ELR (cell line): ENCODE results near the gene RETREG2.
"Not testable (repeated sequence)": the region's sequence is repeated elsewhere in the genome, so short reads cannot be mapped to it uniquely, and the experiment has no call there.

Experiments
- DNase-seq: peaks from one replicate; pipeline ENCODE4 v3.0.0-alpha.2; 2015; ENCODE audit warnings: low read depth

The RETREG2 gene

DNA sequence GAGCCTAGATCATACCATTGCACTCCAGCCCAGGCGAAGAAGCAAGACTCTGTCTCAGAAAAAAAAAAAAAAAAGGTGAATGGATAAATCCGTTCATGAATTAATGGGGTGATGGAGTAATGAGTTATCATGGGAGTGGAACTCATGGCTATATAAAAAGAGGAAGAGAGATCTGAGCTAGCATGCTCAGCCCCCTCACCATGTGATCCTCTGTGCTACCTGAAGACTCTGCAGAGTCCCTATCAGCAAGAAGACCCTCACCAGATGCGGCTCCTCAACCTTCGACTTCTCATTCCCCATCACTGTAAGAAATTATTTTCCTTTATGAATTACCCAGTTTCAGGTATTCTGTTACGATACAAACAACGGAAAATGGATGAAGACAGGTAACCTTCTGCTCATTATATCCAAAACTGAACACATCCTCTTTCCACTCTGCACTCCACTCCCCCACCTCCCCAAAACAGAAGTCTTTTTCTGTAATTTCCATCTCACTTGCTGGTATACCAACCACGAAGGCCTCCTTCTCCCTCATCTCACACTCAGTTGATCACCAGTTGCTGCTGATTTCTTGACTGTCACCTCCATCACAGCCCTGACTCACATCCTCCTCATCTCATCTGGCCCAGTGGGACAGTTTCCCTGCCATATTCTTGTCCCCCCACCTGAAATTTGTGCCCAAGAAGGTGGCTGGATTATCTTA, 8.8 kb downstream of the RETREG2 start:
- DNase-seq: no peak

DNA sequence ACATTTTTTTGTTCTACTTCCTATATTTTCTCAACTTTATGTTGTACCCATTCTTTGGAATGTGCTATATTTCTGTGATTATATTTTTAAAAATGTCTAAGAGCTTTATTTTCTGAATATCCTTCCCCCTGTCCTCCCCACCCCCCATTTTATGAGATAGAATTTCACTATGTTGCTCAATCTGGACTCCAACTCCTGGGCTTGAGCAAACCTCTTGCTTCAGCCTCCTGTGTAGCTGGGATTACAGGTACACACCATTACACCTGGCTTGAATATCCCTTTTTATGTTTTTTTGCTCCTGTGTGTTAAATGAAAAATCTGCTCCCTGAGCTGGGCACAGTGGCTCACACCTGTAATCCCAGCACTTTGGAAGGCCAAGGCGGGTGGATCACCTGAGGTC, 19.3 kb downstream of the RETREG2 start:
- no peak for DNase-seq

DNA sequence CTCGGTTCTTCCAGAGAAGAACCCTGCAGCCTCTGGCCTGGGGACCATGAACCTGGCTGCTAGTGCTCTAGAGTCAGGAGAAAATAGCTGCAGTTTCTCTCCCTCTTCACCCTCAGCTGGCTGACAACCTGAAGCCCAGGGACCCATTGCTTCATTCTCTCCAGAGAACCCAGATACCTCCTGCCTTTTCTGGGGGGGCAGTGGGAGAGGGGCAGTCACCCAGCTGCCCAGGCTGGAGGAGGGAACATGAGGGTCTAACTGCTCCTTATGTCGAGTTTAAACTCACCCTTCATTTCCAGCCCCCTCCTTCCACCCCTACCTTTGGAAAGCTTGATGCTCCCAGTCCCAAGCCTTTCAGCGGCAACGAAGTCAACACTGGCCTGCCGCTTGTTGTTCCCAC, 20.9 kb downstream of the RETREG2 start:
- DNase-seq: no peak

- DNase-seq: no peak
Observed at GRCh38 chr2:219199470-219200211, 21.6 kb downstream of the RETREG2 start.

GRCh38 chr2:219200502-219201326, 22.6 kb downstream of the RETREG2 start:
- DNase-seq: not testable (repeated sequence)

DNA sequence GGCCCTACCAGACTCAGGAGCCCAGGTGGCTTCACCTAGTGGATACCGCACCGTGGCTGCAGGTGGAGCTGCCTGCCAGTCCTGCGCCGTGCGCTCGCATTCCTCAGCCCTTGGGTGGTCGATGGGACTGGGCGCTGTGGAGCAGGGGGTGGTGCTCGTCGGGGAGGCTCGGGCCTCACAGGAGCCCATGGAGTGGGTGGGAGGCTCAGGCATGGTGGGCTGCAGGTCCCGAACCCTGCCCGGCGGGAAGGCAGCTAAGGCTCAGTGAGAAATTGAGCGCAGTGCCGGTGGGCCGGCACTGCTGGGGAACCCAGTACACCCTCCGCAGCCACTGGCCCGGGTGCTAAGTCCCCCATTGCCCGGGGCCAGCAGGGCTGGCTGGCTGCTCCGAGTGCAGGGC, 23.3 kb downstream of the RETREG2 start:
- DNase-seq: not testable (repeated sequence)

- no peak for DNase-seq
Observed at GRCh38 chr2:219204425-219205164, 26.5 kb downstream of the RETREG2 start.

GRCh38 chr2:219205165-219205538, 27.1 kb downstream of the RETREG2 start:
- no peak for DNase-seq

- DNase-seq: no peak
Observed at GRCh38 chr2:219205981-219206327, 27.9 kb downstream of the RETREG2 start.

DNA sequence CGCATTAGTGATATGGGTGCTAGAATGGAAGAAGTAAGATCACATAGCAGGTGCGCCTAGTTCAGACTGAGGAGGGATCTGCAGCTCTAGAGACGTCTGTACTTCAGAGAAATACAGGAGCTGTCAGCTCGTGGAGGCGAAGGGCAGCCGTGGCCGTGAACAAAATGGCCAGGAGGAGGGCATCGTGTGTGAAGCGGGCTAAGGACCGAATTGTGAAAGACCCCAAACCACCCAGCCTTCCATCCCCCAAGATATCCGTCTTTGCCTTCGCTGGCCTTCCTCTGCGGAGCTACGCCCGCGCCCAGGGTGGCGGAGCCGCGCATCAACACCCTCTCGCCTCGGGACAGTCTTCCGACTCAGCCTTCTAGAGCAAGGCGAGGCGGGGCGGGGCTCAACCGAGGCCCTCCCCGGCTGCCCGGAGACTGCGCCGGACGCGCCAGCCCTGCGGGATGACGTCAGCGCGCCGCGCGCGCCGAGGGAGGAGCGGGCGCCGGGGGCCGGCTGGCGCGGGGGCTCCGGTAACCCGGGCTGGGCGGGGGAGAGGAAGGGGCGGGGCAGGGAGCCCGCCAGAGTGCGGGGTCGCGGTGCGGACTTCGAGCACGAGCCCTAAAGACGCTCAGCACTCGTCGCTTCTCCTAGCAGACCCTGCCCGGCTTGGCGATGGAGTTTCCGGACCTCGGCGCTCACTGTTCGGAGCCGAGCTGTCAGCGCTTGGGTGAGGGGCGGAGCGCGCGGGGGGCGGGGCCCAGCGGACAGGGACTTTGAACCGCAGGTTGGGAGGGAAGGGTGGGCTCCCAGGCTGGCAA, 28.5 kb downstream of the RETREG2 start, which contains the start of gene ZFAND2B:
Gene ZFAND2B, plus strand, starts transcription at position 455 of the 806 bp plus-strand sequence. Its CDS starts 206 bp downstream, at position 661.
- DNase-seq: peak; percentile 94

GRCh38 chr2:219207134-219207883, 29.2 kb downstream of the RETREG2 start:
- no peak for DNase-seq

DNA sequence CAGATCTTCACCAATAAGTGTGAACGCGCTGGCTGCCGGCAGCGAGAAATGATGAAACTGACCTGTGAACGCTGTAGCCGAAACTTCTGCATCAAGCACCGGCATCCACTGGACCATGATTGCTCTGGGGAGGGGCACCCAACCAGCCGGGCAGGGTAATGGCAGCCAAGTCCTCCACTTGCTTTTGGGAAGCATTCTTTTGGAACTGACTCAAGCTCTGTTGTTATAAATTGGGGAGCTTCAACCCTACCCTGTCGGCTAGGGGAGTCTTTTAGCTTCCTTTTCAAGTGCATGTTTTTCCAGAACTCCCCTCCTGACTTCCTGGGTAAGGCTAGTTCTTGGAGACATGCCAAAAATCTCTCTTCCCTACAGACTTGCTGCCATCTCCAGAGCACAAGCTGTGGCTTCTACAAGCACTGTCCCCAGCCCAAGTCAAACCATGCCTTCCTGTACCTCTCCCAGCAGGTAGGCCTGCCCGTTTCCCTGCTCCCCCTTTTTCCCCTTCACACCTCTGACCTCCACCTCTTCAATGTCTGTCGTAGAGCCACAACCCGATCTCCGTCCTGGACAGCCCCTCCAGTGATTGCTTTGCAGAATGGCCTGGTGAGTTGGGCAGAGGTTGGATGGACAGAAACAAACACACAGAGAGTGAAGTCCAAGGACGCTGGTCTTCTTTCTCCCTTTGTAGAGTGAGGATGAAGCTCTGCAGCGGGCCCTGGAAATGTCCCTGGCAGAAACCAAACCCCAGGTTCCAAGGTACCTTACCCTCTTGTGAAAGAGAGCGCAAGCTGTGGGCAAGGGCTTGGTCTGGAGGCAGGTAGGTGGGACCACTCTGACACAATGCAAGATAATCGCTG, 30.0 kb downstream of the RETREG2 start:
- peak; percentile 29 for DNase-seq

- no peak for DNase-seq
Observed at GRCh38 chr2:219209236-219210195, 31.4 kb downstream of the RETREG2 start.

- no peak for DNase-seq
Observed at GRCh38 chr2:219210196-219210885, 32.3 kb downstream of the RETREG2 start.

- no peak for DNase-seq
Observed at GRCh38 chr2:219210886-219211362, 32.8 kb downstream of the RETREG2 start.

GRCh38 chr2:219213026-219213415, 34.9 kb downstream of the RETREG2 start:
- no peak for DNase-seq

- DNase-seq: no peak
Observed at GRCh38 chr2:219213486-219214071, 35.5 kb downstream of the RETREG2 start.
